Measurements from ENCODE around the gene EFCAB6. TPM values are rescaled to one million over a fixed set of nuclear protein-coding genes. Genes with fewer than 3 reads are reported as not detected.

The EFCAB6 gene
- total RNA-seq, 4 donors from 2014 or later = 1.1 to 3.8 (median 2.7) TPM

- no peaks in the 10 kb centered on the region for H3K36me3 ChIP-seq
- H3K27me3 ChIP-seq = peaks cover 34% of the 10 kb centered on the region
- H3K4me1 ChIP-seq = no peaks in the 10 kb centered on the region
- no peak overlapping the region for H3K27ac ChIP-seq
- no peaks in the 10 kb centered on the region for H3K9me3 ChIP-seq
- no peak for TF ChIP-seq EP300 (IDR thresholded peaks at IDR 0.05)
- no peak for TF ChIP-seq POLR2A (IDR thresholded peaks at IDR 0.05)
- TF ChIP-seq, protein P1, sequence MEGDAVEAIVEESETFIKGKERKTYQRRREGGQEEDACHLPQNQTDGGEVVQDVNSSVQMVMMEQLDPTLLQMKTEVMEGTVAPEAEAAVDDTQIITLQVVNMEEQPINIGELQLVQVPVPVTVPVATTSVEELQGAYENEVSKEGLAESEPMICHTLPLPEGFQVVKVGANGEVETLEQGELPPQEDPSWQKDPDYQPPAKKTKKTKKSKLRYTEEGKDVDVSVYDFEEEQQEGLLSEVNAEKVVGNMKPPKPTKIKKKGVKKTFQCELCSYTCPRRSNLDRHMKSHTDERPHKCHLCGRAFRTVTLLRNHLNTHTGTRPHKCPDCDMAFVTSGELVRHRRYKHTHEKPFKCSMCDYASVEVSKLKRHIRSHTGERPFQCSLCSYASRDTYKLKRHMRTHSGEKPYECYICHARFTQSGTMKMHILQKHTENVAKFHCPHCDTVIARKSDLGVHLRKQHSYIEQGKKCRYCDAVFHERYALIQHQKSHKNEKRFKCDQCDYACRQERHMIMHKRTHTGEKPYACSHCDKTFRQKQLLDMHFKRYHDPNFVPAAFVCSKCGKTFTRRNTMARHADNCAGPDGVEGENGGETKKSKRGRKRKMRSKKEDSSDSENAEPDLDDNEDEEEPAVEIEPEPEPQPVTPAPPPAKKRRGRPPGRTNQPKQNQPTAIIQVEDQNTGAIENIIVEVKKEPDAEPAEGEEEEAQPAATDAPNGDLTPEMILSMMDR (IDR thresholded peaks at IDR 0.05) = no peak
- no peak for TF ChIP-seq POLR2AphosphoS5 (IDR thresholded peaks at IDR 0.05)
- no peak overlapping the region for H3K4me3 ChIP-seq
- 73% methylated on average over 3 of the region's 7 CpGs; no CpG with 5 or more reads in 1 of the 2 donors for WGBS, 2 donors (ENCODE audit: low coverage in 1 of 2)
- no peak for ATAC-seq
These were observed 332.1 kb downstream of the EFCAB6 start for GRCh38 chr22:43479962-43480361.

DNA sequence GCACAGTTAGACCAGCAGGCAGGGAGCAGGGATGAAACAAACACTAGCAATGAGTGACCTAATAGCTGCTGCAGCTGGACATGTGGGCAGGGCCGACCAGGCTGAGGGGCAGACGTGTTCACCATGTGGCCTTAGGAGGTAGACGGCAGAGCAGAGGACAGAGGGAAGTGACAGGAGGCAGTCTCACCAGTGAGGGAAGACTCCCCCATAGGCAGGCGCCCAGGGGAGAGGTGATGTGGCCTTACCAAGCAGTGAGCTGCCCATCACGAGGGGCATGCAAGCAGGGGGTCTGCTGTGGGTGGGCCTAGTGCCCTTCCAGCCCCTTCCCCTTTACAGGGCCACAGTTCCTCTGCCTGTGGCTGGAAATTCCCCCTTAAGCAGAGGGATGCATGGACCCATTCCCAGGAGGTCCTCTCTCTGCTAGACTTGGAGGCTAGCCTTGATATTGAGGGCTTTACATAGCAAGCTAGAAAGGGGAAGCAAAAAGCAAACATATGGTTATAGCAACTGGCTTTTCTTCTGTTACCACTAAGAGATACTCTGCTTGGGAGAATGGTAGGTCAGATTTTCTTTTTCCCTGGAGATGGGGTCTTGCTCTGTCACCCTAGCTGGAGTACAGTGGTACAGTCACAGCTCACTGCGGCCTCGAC is 332.7 kb downstream of the EFCAB6 start:
- ATAC-seq = no peak
- Histone ChIP-seq H3K27ac (no peak overlapping the region), H3K27me3 (peaks cover 34% of the 10 kb centered on the region), H3K4me1 (no peaks in the 10 kb centered on the region), H3K36me3 (no peaks in the 10 kb centered on the region), H3K4me3 (no peak overlapping the region), H3K9me3 (no peaks in the 10 kb centered on the region)
- WGBS, 2 donors (ENCODE audit: low coverage in 1 of 2) = 58 to 72% methylated on average over 2 to 4 of the region's 7 CpGs
- no peak for TF ChIP-seq POLR2A (IDR thresholded peaks at IDR 0.05)
- TF ChIP-seq, protein P1 (IDR thresholded peaks at IDR 0.05) = no peak
- no peak for TF ChIP-seq POLR2AphosphoS5 (IDR thresholded peaks at IDR 0.05)
- TF ChIP-seq EP300 (IDR thresholded peaks at IDR 0.05) = no peak

Small RNA genes within 50 kb of the gene (small RNA-seq; reads per million reads assigned to genes)
- gene HMGN2P9 = 0 reads per million in 4 donors

Other genes with a start within 250 kb of the EFCAB6 start
- gene SULT4A1, start 50.2 kb upstream of the EFCAB6 start, total RNA-seq = 1 to 10 TPM in 1 of 4 donors, under 1 TPM in 2, not detected in 1; 0.16 to 1.7 (median 0.54) TPM
- gene PNPLA5, start 79.7 kb upstream of the EFCAB6 start, total RNA-seq = not detected
- gene PNPLA3, start 111.5 kb upstream of the EFCAB6 start, total RNA-seq = not detected
- 10 to 100 TPM; 19.8 to 33.4 (median 31.6) TPM for gene SAMM50, start 143.1 kb upstream of the EFCAB6 start, total RNA-seq
- 10 to 100 TPM; 32.1 to 61.9 (median 41.9) TPM for gene PARVB, start 212.0 kb upstream of the EFCAB6 start, total RNA-seq

Data from gastroesophageal sphincter (tissue), 4 donors.